ENCODE results near the gene CAMK2G.
"Not testable (repeated sequence)": the region's sequence is repeated elsewhere in the genome, so short reads cannot be mapped to it uniquely, and the experiment has no call there.

CAMK2G gene

GRCh38 chr10:73797324-73798025 is 76.9 kb downstream of the CAMK2G start:
- H3K27me3 ChIP-seq (ENCODE audit: insufficient read depth, low read length): no peaks in the 10 kb centered on the region
- TF ChIP-seq CTCF (IDR thresholded peaks at IDR 0.05; ENCODE audit: low read length) (no peak), EZH2 (IDR thresholded peaks at IDR 0.05; ENCODE audit: borderline replicate concordance, low read length) (no peak)

GRCh38 chr10:73796766-73797165 is 77.6 kb downstream of the CAMK2G start:
- Histone ChIP-seq H3K36me3 (ENCODE audit: insufficient read depth, low read length) (peaks cover 85% of the 10 kb centered on the region), H3K4me2 (ENCODE audit: low read length) (no peak overlapping the region), H2AFZ (ENCODE audit: low read length) (no peak overlapping the region), H3F3A (ENCODE audit: insufficient read depth, low read length) (no peaks in the 10 kb centered on the region), H3K4me3 (ENCODE audit: low read depth, low read length, poor library complexity, severe bottlenecking) (no peak overlapping the region), H3K9me2 (ENCODE audit: low read depth, low read length) (no peaks in the 10 kb centered on the region), H3K79me2 (ENCODE audit: insufficient read depth, low read length) (no peaks in the 10 kb centered on the region), H3K9me3 (ENCODE audit: low read length) (no peaks in the 10 kb centered on the region), H4K20me1 (ENCODE audit: insufficient read depth, low read length) (no peaks in the 10 kb centered on the region), H3K9ac (ENCODE audit: low read length) (no peak overlapping the region), H3K4me1 (ENCODE audit: insufficient read depth, low read length, severe bottlenecking) (no peaks in the 10 kb centered on the region), H3K27me3 (ENCODE audit: insufficient read depth, low read length) (no peaks in the 10 kb centered on the region), H3K27ac (ENCODE audit: low read depth, low read length, poor library complexity, severe bottlenecking) (no peak overlapping the region)
- TF ChIP-seq CTCF (IDR thresholded peaks at IDR 0.05; ENCODE audit: low read length) (no peak), EZH2 (IDR thresholded peaks at IDR 0.05; ENCODE audit: borderline replicate concordance, low read length) (no peak)

More at GRCh38 chr10:73797324-73798025, 76.9 kb downstream of the CAMK2G start:
- H3K9ac ChIP-seq (ENCODE audit: low read length): no peak overlapping the region
- H3K9me3 ChIP-seq (ENCODE audit: low read length): no peaks in the 10 kb centered on the region
- H4K20me1 ChIP-seq (ENCODE audit: insufficient read depth, low read length): no peaks in the 10 kb centered on the region
- no peak overlapping the region for H3K4me3 ChIP-seq (ENCODE audit: low read depth, low read length, poor library complexity, severe bottlenecking)
- no peak overlapping the region for H3K4me2 ChIP-seq (ENCODE audit: low read length)
- H3K79me2 ChIP-seq (ENCODE audit: insufficient read depth, low read length): no peaks in the 10 kb centered on the region
- no peak overlapping the region for H3K27ac ChIP-seq (ENCODE audit: low read depth, low read length, poor library complexity, severe bottlenecking)
- no peaks in the 10 kb centered on the region for H3K9me2 ChIP-seq (ENCODE audit: low read depth, low read length)
- peaks cover 87% of the 10 kb centered on the region for H3K36me3 ChIP-seq (ENCODE audit: insufficient read depth, low read length)
- H3K4me1 ChIP-seq (ENCODE audit: insufficient read depth, low read length, severe bottlenecking): no peaks in the 10 kb centered on the region
- no peaks in the 10 kb centered on the region for H3F3A ChIP-seq (ENCODE audit: insufficient read depth, low read length)
- H2AFZ ChIP-seq (ENCODE audit: low read length): no peak overlapping the region

- not testable (repeated sequence) for H3K9me3 ChIP-seq (ENCODE audit: low read length)
These were observed 78.3 kb downstream of the CAMK2G start for GRCh38 chr10:73796035-73796434.

GRCh38 chr10:73795491-73795890 is 78.9 kb downstream of the CAMK2G start:
- H3K27me3 ChIP-seq (ENCODE audit: insufficient read depth, low read length); H3K4me1 ChIP-seq (ENCODE audit: insufficient read depth, low read length, severe bottlenecking); H2AFZ ChIP-seq (ENCODE audit: low read length); H3F3A ChIP-seq (ENCODE audit: insufficient read depth, low read length); H3K4me3 ChIP-seq (ENCODE audit: low read depth, low read length, poor library complexity, severe bottlenecking); H3K9ac ChIP-seq (ENCODE audit: low read length); H4K20me1 ChIP-seq (ENCODE audit: insufficient read depth, low read length); H3K4me2 ChIP-seq (ENCODE audit: low read length); H3K27ac ChIP-seq (ENCODE audit: low read depth, low read length, poor library complexity, severe bottlenecking); H3K79me2 ChIP-seq (ENCODE audit: insufficient read depth, low read length); H3K9me3 ChIP-seq (ENCODE audit: low read length); H3K9me2 ChIP-seq (ENCODE audit: low read depth, low read length): not testable (repeated sequence)
- peaks cover 85% of the 10 kb centered on the region for H3K36me3 ChIP-seq (ENCODE audit: insufficient read depth, low read length)

More at GRCh38 chr10:73796035-73796434, 78.3 kb downstream of the CAMK2G start:
- H3K4me2 ChIP-seq (ENCODE audit: low read length); H4K20me1 ChIP-seq (ENCODE audit: insufficient read depth, low read length); H3K27me3 ChIP-seq (ENCODE audit: insufficient read depth, low read length); H3K9ac ChIP-seq (ENCODE audit: low read length); H3F3A ChIP-seq (ENCODE audit: insufficient read depth, low read length); H3K4me1 ChIP-seq (ENCODE audit: insufficient read depth, low read length, severe bottlenecking); H3K27ac ChIP-seq (ENCODE audit: low read depth, low read length, poor library complexity, severe bottlenecking); H3K9me2 ChIP-seq (ENCODE audit: low read depth, low read length); H3K79me2 ChIP-seq (ENCODE audit: insufficient read depth, low read length); H2AFZ ChIP-seq (ENCODE audit: low read length); H3K4me3 ChIP-seq (ENCODE audit: low read depth, low read length, poor library complexity, severe bottlenecking): not testable (repeated sequence)
- peaks cover 85% of the 10 kb centered on the region for H3K36me3 ChIP-seq (ENCODE audit: insufficient read depth, low read length)
